IPS-NIHi11 (cell line): Measurements from ENCODE around the gene RRAS.

ENCODE experiments used
- DNase-seq: peaks from one replicate; pipeline ENCODE4 v3.0.0; 2012; ENCODE audit warnings: mixed read lengths, low spot score

The RRAS gene

DNA sequence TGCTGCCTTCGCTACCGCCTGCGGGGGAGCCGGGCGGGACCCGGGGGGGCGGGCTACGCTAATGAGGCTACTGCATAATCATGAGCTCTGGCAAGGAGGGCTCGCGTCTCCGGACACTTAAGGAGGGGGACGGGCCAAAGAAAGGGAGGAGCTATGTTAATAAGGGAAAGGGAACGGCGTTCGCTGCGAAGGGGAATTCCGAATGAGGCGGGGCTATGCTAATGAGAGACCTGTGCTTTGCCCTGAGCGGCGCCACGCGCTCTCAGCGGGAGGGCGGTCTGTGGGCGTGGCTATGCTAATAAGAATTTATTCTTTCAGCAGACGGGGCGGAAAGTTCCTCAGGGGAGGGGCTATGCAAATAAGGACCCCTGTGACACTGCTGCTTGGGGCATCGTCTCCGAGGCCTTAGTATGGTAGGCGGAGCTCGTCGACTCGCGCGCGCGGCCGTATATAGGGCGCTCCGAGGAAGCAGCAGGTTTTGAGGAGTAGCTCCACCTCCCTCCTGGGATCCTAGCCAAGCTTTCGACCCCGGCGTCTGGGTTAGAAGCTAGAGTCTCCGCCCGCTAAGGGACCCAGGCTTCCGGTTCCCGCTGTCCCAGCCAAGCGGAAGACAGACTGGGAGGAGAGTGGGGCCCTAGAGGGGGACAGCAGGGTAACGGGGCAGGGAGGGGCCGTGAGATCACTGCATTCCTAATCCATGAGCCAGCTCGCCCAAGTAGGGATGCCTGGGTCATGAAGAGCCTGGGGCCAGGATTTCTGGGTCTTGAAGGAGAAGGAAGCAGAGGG lies at the start of gene RRAS:
TSS of gene RRAS (minus strand) at position 31 of the 786 bp plus-strand sequence. CDS start 45 bp downstream, outside the sequence.
- peak; percentile 92 for DNase-seq

DNA sequence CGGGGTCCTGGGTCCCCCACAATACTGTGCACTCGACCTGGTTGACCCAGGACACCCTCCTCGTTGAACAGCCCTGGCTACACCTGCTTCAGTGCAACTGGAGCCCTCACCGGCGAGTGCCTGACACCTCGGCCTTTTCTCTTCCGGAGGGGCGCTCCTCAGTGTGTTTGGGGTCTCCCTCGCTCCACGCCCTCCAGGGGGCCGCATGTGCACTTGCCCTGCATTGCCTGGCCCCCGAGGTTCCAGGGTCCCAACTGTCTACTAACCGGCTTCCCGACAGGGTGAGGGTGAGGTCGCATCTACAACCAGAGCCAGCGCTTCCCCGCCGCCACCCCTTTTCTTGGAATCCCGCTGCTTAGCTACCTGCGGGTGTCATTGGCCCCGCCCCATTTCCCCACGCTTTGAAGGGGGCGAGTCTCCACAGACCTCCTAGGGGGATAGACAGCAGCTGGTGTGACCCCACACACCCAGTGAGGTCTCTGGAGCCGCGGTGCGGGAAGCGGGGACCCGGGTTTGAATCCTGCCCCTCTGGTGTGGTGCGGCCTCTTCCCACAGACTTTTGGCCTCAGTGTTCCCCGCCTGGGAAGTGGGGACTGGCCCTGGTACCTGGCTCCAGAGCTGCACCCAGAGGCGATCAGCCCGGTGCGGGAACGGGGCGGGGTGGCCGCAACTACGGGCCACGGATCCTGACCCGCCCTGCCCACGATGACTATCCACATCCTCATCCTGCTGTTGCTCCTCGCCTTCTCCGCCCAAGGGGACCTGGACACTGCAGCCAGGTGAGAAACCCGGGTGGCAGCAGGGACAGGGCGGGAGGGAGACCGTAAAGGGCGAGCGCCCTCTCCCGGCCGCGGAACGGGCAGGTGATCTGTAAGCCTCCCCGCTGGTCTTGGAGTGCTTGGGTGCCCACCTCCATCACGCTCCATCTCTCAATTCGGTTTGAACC lies 49.5 kb upstream of the RRAS start, which contains the start of gene ADM5:
TSS of gene ADM5 (plus strand) at position 462 of the 946 bp plus-strand sequence. CDS start at position 706, 244 bp downstream.
- peak; percentile 47 for DNase-seq

DNA sequence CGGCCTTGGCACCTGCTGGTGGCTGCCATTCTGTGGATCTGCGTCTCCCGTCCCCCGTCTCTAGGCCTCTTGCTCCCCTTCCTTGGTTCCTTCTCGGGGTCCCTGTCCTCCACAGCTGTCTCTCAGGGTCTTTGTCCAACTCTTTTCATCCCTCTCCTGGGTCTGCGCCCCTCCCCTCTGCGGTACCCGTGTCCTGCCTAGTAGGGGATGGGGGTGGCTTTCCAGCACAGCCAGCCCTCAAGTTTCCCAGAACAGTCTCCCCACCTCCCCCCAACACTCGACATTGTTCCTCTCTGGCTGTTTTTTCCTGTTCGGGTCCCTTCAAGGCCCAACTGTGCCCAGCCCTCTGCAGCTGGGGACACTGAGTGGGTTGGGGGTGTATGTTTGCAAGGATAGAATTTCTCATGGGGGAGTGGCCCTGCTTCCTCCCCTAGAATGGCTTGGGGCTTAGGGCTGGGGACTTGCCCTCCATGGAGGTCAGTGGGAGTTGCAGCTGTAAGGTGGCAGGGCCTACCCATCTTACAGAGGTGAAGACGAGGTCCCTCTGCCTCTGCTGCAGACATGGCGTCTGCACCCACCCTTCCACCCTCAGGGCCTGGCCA lies 48.7 kb upstream of the RRAS start:
- peak; percentile 14 for DNase-seq

DNA sequence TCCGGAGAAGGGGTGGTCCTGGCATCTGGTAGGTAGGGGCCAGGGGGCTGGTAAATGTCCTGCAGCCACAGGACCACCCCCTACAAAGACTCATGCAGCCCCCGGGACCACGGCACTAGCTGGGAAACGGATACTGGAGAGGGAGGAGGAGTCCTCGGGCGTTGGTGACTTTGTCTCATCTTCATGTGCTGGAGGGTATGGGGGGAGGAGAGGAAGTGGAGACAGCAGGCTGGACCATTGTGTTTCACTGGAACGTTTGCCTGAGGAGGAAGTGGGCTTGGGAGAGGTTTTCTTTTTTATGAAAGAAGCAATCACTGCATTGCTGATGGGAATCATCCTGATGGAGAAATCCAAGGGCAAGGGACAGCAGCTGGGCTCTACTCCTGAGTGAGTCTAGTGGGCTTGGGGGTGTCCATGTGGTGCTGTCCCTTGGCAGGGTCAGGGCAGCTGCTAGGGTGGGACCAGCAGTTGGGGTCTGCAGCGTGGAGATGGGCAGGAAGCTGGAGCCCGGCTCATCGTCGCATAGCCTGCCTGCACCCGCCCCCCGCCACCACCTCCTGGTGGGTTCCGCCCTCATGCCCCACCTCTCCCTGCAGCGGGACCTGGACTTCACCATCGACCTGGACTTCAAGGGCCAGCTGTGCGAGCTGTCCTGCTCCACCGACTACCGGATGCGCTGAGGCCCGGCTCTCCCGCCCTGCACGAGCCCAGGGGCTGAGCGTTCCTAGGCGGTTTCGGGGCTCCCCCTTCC lies 47.8 kb upstream of the RRAS start:
- peak; percentile 17 for DNase-seq

DNA sequence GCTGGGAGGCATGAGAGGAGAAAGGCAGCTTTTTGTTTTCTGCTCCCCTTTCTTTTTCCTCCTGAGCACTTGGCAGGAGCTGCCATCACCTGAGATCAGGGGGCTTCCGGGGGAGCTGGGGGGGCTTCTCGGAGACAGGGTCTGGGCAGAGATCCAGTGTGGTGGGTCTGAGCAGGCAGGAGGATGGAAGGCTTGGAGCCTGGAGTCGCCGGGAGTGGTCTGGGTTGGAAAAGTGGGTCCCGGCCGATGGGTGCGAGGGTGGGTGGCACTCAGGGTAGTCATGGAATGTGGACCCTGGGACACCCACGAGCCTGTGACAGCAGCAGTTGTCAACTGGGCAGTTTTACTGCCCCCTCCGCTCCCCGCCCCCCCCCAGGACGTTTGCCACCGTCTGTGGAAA lies 47.2 kb upstream of the RRAS start:
- DNase-seq, result peak; percentile 3

DNA sequence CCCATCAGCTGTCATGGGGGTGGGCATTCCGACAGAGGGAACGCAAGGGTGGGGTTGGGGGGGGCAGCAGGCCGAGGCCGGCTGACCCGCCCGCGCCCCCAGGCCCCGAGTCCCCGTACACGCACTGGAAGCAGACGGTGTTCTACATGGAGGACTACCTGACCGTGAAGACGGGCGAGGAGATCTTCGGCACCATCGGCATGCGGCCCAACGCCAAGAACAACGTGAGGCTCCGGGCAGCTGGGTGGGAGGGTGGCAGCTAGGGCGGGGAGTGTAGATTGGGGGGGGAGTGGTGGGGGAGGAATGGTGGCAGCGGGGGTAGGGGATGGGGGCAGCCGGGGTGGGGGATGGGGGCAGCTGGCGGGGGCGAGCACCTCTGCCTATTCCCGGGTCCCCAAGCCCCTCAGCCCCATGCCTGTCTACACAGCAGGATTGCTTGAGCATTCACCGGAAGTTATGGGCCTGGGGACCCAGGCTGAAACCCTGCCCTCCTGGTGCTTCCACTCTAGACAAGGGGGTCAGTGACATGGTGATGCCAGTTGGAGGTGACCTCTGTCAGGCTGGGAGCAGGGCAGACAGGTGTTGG lies 46.7 kb upstream of the RRAS start:
- peak; percentile 5 for DNase-seq

DNA sequence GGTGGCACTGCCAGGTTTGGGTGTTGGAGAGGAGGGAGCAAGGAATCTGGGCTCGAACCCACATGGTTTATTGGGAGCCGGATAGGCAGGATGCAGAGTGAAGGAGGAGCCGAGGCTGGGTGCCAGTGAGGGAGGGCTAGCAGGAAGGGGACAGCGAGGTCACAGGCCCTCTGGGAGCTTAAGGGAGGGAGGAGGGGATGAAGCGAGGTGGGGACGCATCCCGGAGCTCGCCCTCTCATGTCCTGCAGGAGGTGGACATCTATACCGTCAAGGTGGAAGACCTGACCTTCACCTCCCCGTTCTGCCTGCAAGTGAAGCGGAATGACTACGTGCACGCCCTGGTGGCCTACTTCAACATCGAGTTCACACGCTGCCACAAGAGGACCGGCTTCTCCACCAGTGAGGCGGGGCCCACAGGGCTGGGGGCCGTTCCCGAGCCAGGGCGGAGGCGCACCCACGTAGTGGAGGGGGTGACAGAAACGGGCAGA lies 45.9 kb upstream of the RRAS start:
- DNase-seq, result peak; percentile 12

DNA sequence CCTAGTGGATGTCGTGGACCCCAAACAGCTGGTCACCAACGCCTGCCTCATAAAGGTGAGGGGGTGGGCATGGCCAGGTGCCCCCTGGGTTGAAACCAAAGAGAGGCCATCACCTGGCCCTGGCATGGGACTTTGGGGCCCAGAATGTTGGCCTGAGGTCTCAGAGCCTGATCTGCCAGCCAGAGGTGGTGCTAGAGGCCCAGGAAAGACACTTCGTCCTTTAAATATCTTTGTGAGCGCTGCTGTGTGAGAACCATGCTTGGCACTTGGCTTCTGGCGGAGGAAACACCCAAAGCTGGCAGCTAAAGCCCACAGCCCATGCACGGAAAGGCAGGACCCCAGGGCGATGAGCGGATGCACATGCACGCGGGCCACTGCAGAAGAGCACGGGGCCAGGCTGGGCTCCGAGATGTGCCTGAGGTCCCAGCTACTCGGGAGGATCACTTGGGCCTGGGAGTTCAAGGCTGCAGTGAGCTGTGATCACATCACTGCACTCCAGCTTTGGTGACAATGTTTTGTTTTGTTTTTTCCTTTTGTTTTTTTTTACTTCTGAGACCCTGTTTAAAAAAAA lies 45.1 kb upstream of the RRAS start:
- peak; percentile 3 for DNase-seq

DNA sequence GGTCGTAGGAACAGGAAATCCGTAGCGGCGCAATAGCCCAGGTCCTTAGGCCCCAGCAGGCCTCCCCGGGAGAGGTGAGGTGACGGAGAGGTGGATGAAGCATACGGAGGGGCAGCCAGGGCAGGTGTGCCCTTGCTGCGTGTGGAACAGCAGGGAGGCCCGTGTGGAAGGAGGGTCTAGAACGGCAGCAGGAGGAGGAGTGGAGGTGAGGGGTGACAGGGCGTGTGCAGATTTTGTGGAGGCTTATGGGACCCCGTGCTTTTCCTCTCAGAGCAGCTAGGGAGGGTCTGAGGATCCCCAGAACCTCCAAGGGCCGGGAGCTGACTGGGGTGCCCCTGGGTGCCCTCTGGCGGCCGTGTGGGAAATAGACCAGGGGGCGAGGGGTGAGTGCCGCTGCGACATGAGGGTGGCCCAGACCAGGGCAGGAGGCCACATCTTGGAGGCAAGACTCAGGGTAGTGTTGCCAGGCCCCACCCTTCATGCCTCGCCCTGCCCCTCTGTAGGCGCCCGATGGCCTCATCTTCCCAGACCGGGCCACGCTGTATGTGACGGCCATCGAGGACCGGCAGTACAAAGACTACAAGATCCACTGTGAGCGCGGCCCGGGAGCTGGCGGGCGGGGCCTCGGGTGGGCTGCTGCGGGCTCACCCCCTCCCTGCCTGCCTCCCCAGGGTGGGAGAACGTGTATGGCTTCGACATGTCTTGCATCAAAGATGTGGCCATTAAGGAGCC lies 44.5 kb upstream of the RRAS start:
- peak; percentile 58 for DNase-seq

DNA sequence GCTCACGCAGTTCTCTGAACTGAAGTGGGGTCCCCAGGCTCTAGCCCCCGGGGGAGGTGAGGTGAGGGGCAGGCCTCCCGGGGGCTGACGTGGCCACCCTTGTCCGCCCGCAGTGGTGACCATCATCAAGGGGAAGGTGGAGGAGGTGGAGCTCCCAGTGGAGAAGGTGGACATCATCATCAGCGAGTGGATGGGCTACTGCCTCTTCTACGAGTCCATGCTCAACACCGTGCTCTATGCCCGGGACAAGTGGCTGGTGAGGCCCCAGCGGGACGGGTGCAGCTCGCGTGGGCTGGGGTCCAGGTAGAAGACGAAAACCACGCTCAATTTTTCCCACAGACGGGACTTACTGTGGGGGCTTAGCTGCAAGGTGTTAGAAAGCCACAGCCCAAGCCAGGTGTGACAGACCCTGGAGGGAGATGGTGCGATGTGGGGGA lies 43.9 kb upstream of the RRAS start:
- DNase-seq, result no peak

DNA sequence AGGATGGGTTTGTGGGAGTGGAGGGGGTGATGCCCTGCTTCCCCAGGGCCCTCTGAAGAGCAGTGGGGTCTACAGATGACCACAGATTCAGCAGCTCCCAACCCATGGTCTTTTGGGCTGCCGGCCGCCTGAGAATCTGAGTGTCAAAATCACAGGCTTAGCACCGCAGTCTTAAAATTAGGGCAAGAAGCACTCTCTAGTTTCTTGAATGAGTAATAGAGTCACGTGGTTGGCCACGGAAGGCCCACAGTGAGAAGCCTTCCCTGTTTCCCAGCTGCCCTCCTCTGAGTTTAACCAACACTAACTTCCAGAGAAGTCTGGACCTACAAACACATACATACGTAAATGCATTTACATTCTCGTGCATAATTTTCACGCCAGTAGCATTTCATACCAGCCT lies 42.3 kb upstream of the RRAS start:
- DNase-seq, result no peak

DNA sequence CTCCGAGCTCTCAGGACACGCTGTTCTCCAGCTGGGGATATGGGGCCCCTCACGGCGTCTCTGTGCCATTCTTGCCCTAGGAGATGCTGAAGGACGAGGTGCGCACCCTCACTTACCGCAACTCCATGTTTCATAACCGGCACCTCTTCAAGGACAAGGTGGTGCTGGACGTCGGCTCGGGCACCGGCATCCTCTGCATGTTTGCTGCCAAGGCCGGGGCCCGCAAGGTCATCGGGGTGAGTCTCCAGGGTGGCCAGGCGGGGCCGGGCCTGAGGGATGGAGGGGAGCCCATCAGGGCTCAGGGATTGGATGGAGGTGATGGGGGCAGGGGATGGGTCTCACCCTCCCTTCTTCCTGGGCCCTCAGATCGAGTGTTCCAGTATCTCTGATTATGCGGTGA lies 41.9 kb upstream of the RRAS start:
- no peak for DNase-seq

DNA sequence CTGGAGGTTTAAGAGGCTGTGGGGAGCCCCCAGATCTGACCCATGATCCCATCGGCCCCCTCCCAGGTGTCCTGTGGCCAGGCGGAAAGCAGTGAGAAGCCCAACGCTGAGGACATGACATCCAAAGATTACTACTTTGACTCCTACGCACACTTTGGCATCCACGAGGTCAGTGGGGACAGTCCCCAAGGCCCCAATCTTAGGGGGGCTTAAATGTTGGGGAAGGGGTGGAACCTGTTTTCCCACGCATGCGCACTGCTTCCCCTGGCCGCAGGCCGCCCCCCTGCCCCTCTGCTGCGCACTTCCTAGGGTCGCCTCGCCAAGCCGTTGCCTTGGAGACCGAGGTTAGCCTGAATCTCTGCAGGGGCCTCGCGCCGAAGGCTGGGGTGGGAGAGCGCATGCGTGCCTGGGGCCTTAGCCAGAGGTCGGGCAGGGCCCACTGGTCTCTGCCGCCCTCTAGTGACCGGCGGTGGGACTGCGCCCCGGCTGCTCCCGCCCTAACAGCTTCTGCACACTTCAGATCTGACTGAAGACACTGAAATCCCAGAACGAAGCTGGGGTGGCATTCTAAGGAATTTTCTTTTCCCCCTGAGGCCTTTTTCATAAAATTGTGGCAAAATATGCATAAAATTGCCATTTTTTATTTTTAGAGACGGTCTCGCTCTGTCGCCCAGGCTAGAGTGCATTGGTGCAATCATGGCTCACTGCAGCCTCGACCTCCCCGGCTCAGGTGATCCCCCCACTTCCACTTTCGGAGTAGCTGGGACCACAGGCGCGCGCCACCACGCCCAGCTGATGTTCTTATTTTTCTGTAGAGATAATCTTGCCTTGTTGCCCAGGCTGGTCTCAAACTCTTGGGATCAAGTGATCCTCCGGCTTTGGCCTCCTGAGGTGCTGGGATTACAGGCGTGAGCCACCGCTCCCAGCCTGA lies 40.7 kb upstream of the RRAS start:
- DNase-seq, result peak; percentile 90

DNA sequence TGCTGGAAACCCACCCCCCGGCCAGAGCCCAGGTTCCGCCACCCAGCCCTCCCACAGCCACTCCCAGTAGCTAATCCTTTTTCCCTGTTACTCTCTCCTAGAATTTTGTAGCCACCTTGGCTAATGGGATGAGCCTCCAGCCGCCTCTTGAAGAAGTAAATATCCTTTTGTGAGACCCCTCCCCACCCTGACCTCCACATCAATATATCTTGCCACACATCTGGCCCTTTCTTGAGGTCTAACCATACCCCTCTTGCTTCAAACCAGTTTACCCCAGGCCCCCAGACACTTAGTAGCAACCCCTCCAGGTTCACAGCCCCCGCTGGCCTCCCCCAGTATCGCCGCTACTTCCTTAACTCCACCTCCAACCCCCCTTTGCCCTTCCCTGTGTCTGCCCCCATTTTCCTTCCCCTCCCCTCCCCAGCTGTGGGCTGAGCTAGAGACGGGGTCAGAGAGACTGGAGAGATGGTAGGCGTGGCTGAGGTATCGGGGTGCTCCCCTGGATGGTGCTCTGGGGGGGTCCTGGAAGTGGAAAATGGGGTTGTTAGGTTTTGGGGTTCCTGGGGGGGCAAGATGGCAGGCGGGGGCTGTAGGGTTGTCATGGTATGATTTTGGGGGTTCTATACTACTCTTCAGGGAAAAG lies 39.9 kb upstream of the RRAS start:
- no peak for DNase-seq

DNA sequence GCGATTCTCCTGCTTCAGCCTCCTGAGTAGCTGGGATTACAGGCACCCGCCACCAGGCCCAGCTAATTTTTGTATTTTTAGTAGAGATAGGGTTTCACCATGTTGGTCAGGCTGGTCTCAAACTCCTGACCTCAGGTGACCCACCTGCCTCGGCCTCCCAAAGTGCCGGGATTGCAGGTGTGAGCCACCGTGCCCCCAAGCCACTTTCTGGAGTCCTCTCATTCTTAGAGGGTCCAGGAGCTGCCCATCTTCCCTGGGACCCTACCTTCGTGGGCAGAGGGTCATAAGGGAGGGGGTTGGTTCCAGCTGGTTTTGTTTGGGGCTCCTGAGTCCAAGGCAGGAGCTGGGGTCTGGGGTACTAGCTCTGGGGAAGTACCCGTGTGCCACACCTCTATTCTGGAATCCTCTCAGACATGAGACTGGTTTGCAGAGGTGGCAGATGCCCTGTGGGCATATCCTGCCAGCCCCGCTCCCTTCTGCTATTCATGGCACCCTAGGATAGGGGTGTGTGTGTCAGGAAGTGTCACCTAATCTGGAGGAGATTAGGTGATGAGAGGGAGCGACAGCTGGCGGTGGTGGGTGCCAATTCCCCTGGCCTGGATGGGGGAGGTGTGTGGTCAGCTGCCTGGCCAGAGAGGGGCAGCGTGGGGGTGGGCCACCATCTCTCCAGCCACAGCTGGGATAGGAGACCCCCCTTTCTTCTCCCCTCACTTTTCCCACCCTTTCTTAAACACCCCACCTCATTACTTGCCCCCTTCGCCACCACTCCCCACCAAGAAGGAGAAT lies 39.2 kb upstream of the RRAS start:
- no peak for DNase-seq

DNA sequence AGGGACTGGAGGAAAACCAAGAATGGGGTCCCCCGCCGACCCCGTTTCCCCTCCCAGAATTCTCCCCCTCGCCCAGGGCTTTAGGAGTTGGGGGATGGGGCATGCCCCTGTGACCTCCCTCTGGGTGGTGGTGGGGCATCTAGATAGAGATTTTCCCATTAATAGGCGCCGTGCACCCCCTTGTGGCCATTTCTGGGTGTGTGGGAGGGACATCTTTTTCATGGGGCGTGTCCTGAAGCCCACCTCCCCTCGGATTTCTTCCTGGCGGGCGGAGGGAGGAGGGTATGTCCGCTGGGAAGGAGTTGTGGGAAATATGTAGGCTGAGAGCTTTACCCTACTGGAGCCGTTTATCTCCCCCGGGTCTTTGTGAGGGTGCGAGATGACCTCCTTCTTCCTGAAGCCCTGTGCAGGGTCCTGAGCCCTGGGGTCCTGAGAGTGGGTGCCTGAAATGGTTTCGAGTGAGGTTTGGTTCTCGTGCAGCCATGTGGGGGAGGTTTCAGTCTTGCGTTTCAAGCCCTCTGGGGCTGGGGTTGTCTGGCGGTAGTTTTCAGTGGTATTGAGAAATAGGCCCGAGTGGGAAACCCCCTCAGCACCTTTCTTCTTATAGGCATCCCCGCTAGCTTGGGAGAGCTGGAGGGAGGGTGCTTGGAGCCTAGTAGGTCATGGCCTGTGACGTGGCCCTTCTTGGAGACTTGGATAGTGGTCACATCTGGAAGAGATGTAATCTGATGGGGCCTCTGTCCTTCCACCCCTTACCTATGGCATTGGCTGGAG lies 38.1 kb upstream of the RRAS start:
- peak; percentile 52 for DNase-seq
